ENCODE results near the gene VSTM2L.
"Not testable (repeated sequence)": the region's sequence is repeated elsewhere in the genome, so short reads cannot be mapped to it uniquely, and the experiment has no call there.

Gene VSTM2L

DNA sequence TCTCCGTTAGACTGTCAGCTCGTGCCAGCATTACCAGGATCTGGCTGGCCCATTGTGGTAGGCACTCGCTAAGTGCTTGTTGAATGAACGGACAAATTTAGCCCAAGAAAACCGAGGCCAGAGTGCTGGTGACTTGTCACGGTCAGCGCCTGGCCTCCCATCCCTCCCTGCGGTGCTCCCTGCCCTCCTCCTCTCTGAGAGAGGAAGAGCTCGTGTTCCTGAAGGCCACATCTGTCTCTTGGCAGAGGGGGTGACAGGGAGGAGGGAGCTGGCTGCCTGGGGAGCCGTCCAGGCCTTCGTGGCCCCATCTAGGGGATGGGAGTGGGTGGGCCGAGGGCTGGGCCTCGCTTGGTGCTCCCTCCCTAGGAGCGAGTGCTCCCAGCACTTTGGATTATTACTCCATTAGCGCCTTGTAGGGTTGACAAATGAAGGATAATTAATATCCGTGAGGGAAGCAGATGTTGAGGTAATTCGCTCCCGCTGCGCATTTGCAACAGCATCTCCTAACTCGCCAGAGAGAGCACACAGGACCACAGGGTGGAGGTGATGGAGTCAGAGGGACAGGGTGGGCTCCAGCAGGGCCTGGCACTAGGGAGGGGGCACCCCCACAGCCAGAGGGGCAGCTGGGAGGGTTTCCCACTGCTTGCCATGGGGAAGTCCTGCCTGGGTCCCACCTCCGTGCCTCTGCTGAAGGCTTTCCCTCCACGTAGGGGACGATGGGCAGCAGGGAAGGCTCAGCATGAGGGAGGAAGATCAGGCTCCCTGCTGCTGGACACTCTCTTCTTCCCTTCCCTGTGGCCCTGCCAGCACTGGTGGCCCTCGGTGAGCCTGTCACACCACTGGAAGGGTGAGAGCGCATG lies 37.0 kb downstream of the VSTM2L start:
- DNase-seq: no peak

DNA sequence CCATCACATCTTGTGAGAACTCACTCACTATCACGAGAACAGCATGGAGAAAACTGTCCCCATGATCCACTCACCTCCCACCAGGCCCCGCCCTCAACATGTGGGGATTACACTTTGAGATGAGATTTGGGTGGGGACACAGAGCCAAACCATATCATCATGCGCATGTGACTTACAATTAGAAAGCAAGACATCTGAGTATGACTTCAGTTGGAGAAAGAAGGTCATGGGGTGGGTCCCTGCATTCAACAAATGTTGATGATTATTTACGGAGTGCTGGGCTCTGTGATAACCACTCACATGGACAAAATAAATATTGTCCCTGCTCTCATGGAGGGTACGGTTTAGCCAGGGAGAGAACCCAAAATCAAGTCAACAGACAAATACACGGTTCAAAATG lies 37.9 kb downstream of the VSTM2L start:
- DNase-seq: no peak

DNA sequence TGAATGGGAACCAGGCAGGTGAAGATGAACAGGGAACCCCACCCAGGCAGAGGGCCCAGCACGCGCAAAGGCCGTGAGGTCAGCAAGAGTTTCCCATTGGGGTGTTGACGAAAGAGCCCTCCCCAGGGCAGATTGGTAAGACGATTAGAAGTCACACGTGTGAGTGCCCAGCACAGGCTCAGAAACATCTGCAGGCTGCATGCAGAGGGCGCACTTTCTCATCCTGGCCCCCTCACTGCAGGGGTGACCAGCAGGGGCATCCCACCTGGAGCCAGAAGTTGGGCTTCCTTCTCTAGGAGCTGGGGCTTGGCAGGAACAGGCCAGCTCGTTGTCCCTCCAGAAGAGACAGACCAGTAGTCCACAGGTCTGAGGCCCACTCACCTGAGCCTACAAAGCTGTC lies 38.4 kb downstream of the VSTM2L start:
- no peak for DNase-seq

DNA sequence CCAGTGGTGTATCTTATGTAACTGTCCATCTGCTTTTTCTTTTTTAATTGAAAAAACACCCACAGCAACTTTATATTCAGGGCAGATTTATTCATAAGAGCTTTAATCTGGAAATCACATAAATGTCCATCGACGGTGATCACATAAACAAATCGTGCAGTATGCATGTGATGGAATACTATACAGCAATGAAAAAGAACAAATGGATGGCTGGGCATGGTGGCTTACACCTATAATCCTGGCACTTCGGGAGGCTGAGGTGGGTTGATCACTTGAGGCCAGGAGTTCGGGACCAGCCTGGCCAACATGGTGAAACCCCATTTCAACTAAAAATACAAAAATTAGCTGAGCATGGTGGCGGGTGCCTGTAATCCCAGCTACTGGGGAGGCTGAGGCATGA lies 39.1 kb downstream of the VSTM2L start:
- DNase-seq: no peak

DNA sequence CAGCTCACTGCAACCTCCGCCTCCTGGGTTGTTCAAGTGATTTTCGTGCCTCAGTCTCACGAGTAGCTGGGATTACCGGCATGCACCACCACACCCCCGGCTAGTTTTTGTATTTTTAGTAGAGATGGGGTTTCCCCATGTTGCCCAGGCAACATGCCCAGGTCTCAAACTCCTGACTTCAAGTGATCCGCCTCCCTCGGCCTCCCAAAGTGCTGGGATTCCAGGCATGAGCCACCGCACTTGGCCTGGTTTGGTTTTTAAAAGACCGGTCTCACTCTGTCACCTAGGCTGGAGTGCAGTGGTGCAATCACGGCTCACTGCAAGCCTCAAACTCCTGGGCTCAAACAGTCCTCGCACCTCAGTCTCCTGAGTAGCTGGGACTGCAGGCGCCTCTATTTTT lies 40.1 kb downstream of the VSTM2L start:
- DNase-seq: no peak

DNA sequence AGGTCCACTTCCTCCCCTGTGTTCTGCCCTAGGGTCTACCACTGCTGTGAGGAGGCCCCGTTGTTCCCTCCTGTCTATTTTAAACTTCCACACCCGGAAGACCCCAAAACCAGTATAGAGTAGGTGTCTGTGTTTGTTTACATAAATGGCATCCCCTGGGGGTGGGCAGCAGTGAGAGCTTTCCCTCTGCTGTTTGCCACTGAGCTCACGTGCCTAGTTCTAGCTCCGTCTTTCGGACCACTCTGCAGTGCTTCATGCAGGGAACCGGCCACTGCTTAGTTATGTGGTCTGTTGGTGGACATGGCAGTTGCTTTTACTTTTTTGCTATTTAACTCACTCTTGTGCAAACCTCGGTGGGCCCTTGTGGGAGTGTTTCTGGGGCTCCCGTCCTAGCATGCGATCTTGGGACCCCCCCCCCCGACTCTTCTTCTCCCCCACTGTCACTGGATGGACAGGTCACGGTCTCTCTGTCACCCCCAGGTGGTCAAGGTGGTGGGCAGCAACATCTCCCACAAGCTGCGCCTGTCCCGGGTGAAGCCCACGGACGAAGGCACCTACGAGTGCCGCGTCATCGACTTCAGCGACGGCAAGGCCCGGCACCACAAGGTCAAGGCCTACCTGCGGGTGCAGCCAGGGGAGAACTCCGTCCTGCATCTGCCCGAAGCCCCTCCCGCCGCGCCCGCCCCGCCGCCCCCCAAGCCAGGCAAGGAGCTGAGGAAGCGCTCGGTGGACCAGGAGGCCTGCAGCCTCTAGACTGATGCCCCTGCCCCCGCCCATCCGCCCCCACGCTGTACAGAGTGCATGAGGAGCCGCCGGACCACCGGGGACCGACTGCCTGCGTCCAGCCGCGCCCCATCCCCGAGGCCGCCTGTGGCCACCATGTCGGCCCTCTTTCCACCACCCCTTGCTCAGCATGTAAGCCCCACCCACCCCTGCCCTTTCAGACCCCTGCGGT lies 40.9 kb downstream of the VSTM2L start:
- no peak for DNase-seq

DNA sequence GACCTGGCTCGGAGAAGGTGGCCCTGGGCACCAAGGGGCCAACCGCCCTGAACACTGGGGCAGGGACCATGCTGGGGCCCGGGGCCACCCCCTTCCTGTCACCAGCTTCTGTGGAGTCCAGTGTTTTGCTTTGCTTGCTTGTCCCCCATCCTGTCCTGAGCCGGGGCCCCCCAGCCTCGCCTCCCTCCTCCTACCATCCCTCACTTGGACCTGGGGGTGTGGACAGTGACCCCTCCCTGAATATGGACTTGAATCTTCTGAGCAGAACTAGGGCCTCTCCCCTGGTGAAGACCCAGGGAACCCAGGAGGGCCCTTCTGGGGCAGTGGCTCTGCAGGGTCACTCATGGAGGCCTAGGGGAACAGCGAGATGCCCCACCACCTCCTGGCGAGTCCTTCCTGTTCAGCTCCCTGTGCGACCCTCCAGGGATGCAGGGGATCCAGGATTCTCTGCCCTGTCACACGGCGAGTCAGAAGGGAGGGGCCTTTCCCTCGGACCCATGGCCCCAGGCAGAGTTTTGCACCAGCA lies 41.6 kb downstream of the VSTM2L start:
- no peak for DNase-seq

DNA sequence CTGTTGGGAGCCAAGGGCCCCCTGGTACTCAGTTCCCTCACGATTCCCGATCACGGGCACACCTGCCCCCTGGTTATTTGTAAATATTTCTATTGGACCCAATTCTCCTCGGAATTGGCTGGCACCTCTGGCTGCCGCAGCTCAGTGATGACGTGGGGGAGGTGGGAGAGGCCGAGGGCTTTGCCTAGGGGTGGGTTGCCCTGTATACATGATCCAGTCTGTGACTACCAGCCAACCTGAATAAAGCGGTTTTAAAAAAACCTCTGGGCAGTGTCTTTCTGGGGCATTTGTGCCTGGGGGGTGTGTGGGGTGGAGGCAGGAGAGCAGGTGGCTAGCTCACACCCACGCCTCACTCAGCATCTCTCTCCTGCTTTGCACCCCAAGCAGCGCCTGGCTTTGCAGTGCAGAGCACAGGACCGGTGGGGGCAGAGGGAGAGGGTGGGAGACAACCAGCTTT lies 42.2 kb downstream of the VSTM2L start:
- no peak for DNase-seq

DNA sequence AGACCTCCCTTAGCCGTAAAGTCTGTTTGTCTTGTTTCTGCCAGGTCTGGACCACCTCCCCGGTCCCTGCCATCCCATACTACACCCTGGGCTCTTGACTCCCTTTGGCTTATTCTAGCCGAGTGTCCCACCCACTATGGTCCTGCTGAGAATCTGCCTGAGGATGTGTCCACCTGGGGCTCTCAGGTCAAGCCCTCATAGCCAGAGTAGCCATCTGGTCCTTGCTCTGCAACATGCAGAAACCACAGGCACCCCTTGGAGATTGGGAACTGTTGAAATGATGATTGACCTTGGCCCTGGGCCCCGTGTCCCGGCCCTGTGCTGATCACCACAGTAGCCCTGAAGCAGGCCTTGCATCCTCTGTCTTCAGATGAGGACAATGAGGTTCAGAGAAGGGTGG lies 44.0 kb downstream of the VSTM2L start:
- no peak for DNase-seq

DNA sequence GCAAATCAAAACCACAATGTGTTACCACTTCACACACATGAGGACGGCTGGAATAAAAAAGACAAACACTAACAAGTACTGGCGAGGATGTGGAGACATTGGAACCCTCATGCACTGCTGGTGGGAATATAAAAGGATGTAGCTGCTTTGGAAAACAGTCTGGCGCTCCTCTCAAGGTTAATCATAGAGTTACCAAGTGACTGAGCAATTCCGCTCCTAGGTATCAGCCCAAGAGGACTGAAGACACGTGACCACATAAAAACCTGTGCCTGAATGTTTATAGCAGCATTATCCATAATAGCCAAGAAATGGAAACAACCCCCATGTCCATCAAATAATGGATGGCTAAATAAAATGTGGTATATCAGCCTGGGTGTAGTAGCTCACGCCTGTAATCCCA lies 45.0 kb downstream of the VSTM2L start:
- no peak for DNase-seq

DNA sequence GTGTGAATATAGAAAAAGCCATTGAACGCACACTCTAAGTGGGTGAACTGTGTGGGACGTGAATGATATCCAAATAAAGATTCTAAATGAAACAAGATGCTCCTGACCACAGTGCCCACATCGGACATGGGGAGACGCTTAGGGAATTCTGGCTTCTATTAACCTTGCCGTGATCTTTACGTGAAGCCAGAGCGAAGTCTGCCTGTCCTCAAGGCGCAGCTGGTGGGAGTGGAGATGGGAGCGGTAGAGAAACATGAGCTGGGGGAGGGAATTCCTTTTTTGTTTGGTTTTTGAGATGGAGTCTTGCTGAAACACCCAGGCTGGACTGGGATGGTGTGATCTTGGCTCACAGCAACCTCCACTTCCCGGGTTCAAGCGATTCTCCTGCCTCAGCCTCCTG lies 46.0 kb downstream of the VSTM2L start:
- no peak for DNase-seq

DNA sequence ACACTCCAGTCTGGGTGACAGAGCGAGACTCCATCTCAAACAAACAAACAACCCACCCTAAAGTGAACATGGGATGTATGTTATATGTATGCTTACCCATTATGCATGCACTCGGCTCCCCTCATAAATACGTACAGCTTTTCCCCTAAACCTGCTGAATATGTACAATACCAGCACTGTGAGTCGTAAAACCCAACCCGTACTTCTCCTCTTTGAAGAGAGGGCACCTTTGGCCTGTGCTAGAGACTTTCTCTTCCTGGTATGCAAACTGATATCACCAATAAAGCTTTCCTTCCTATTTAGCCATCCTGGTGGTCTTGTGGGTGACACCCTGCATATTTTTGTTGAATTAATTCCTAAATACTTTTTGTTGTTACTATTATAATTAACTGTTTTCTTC lies 51.3 kb downstream of the VSTM2L start:
- DNase-seq: no peak

DNA sequence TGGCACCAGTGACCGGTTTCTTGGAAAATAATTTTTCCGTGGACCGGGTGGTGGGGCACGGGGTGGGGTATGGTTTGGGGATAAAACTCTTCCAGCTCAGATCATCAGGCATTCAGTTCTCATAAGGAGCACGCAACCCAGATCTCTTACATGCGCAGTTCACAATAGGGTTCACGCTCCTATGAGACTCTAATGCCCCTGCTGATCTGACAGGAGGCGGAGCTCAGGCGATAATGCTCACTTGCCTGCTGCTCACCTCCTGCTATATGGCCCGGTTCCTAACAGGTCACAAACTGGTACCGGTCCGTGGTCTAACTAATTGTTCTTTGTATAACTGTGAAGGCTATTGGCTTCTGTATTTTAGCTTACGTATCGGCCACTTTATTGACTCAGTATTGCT lies 51.7 kb downstream of the VSTM2L start:
- no peak for DNase-seq

DNA sequence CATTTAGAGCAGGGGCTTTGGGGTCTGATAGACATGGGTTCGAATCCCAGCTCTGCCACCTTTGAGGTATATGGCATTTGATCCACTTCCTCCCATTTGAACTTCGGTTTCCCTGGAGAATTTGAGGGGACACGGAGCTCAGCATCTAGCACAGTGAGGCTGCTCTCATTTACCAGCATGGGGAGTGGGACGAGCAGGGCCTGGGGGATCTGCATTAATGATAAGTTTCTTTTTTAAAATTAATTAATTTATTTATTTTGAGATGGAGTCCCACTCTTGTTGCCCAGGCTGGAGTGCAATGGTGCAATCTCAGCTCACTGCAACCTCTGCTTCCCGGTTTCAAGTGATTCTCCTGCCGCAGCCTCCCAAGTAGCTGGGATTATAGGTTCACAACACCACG lies 52.6 kb downstream of the VSTM2L start:
- DNase-seq: no peak

DNA sequence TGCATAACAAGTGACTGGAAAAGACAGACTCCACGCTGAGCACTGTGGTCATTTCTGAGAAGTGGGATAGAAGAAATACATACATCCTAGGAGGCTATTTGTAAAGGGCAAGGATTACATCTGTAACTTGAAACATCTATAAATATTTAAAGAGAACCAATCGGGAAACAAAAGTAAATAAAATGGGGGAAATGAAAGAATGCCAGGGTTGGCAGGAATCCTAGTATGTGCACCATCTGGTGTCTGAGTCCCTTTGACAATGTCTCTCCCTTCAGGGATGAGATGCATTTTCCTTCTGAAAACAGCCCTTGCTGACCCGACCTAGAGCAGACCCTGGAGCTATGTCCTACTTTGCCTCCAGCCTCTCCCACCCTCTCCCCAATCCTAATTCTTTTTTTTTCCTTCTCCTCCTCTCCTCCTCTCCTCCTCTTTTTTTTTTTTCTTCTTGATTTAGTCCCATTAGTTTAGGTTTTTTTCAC lies 53.2 kb downstream of the VSTM2L start:
- DNase-seq: no peak

DNA sequence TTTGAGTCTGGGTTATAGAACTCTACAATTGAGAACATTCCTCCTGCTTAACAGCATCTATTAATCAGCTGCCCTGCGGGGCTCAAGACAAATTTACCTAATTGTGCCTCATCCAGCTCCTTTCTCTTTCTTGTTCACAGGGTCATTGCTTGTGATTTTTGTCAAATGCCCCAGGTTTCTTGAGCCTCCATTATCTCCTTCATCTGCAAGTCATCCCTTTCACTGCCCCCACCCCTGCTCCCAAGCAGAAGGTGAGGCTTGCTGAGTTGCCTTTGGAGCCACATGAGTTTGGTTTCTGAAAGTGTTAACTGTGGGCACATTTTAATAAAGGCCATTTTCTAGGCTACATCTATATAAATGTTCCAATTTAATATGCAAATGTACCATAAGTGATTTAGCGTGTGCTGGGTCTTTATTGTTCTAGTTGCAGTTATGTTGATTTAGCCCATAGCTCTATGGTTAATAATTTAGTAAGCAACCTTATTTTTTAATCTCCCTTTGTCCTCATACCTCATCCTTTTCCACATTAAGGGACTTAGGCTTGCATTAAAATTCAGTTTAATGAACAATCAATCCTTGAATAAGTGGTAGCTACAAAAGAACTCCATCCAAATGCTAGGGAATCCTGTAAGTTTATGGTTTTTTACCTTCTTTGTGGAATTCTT lies 56.1 kb downstream of the VSTM2L start:
- DNase-seq: no peak

DNA sequence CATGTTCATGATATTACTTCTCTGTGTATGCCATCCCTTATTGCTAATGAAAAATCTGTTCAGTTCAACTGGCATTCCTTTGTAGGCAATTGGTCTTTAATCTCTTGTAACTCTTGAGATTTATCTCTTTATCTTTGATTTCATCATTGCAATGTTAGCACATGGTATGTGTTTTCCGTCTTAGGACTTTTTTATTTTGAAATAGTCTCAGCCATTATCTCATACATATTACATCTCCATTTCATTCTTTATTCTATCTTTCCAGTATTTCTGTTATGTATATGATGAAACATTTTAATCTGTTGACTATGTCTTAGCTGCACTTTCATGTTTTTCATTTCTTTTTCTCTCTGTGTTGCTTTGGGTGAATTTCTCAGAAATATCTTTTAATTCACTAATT lies 58.1 kb downstream of the VSTM2L start:
- DNase-seq: no peak

DNA sequence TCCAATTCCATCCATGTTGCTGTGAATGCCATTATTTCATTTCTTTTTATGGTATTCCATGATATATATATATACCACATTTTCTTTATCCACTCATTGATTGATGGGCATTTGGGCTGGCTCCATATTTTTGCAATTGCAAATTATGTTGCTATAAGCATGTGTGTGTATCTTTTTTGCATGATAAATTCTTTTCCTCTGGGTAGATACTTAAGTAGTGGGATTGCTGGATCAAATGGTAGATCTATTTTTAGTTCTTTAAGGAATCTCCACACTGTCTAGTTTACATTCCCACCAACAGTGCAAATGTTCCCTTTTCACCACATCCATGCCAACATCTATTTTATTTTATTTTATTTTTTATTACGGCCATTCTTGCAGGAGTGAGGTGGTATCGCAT lies 60.6 kb downstream of the VSTM2L start:
- not testable (repeated sequence) for DNase-seq

DNA sequence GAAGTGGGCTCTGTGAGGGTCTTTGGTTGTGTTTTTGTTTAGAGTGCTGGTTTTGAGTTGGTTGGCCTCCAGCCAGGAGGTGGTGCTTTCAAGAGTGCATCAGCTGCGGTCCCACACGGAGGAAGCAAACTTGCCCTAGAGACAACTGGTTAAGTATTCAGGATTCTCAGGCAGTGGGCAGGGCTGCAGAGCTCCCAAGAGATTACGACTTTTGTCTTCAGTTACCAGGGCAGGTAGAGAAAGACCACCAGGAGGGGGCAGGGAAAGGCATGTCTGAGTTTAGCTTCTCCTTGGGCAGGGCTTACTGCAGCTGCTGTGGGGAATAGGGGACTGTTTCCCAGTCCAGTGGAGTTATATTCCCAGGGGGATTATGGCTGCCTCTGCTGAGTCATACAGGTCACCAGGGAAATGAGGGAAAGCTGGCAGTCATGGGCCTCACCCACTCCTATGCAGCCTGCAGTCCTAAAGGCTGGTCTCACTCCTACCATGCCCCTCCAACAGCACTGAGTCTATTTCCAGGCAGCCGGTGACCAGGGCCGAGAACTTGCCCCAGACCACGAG lies 66.0 kb downstream of the VSTM2L start:
- DNase-seq: no peak

DNA sequence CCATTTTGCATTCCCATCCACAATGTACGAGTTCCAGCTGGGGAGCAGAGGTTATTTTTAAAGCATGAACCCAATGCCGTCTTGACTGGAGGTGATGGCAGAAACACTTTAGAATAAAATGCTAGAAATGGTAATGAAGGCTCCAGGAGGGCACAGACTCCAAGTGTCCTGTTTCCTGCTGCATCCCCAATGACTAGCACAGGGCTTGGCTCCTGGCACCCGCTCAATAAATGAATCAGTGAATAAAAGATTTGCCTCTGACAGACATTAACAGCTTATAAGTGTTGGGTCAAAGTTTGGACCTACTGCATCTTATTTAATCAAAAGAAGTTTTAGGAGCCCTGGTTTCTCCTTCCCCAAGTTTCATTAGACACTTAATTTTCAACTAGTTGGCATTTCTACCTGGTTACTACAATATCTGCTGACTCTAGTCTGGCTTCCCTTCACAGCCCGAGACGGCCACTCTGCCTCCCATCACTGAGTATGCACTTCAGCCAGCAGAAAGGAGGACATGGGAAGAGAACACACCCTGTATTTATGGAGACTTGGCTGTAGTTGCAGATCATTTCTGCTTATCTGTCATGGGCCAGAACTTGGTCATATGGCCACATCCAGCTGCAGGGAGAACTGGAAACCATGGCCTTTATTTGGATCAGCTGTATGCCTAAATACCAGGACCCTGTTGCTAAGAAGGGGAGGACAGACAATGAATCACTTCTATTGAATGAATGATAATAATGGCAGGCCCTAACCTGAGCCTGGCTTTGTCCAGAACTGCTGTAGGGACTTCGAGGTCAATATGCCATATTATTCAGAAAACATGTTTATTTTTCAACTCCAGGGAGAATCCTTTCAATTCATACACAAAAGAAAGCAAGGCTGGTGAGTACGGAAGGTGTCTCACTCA lies 67.3 kb downstream of the VSTM2L start:
- DNase-seq: no peak

DNA sequence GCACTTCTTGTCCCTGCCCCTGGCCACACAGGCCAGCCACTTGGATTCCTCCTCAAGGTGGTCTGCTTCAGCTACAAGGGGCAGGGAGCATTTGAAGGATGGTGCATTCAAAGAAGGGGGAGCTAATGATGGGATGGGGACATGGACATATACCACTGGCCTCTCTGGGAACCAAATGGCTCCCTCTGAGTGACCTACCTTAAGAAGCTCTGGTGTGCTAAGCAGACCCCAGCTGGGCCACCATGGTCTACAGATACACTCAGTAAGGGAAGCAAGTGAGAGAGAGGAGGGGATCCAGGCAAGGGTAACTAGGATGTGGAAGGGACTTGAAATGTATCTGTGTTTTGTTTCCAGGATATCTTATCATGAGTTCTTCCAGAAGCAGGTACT lies 67.9 kb downstream of the VSTM2L start:
- DNase-seq: no peak
